Measurements from ENCODE around the gene FGD4. TPM values are rescaled to one million over a fixed set of nuclear protein-coding genes. Genes with fewer than 3 reads are reported as not detected.
"Not testable (repeated sequence)": the region's sequence is repeated elsewhere in the genome, so short reads cannot be mapped to it uniquely, and the experiment has no call there.

Gene FGD4
- total RNA-seq, 6 donors from 2014 or later = 44.0 to 78.6 (median 55.5) TPM

GRCh38 chr12:32508626-32509025, 109.3 kb downstream of the FGD4 start:
- ATAC-seq (ENCODE audit: low FRiP score in 2 of 2) (no peak), DNase-seq (no peak)
- H3K27ac ChIP-seq = no peak overlapping the region
- TF ChIP-seq EP300 (IDR thresholded peaks at IDR 0.05) = no peak
- TF ChIP-seq POLR2AphosphoS5 (IDR thresholded peaks at IDR 0.05) = no peak
- TF ChIP-seq CTCF (IDR thresholded peaks at IDR 0.05) = no peak
- TF ChIP-seq POLR2A (IDR thresholded peaks at IDR 0.05) = no peak
- H3K4me1 ChIP-seq = peaks cover 16 to 31% (median 22%) of the 10 kb centered on the region in 4 donors
- H3K9me3 ChIP-seq = no peaks in the 10 kb centered on the region
- no peak overlapping the region for H3K4me3 ChIP-seq
- H3K36me3 ChIP-seq = no peaks in the 10 kb centered on the region
- 86 to 92% methylated on average over 3 of the region's 3 CpGs for WGBS, 2 donors
- H3K27me3 ChIP-seq = no peaks in the 10 kb centered on the region

- no peaks in the 10 kb centered on the region for H3K9me3 ChIP-seq
- TF ChIP-seq POLR2A (IDR thresholded peaks at IDR 0.05) (no peak), EP300 (IDR thresholded peaks at IDR 0.05) (no peak), POLR2AphosphoS5 (IDR thresholded peaks at IDR 0.05) (no peak), CTCF (IDR thresholded peaks at IDR 0.05) (no peak)
- no peak for DNase-seq
- WGBS, 2 donors = 66 to 87% methylated on average over 2 of the region's 2 CpGs
- H3K27me3 ChIP-seq = no peaks in the 10 kb centered on the region
- no peak for ATAC-seq (ENCODE audit: low FRiP score in 2 of 2)
- H3K4me3 ChIP-seq = no peak overlapping the region
- H3K4me1 ChIP-seq = peaks cover 9 to 25% (median 20%) of the 10 kb centered on the region in 4 donors
- no peaks in the 10 kb centered on the region for H3K36me3 ChIP-seq
- H3K27ac ChIP-seq = no peak overlapping the region
Measured at GRCh38 chr12:32509328-32510091, 110.2 kb downstream of the FGD4 start.

- H3K36me3 ChIP-seq; H3K9me3 ChIP-seq; H3K27me3 ChIP-seq; H3K4me3 ChIP-seq; ATAC-seq (ENCODE audit: low FRiP score in 2 of 2); H3K27ac ChIP-seq; DNase-seq: not testable (repeated sequence)
- H3K4me1 ChIP-seq = peaks cover 7 to 24% (median 17%) of the 10 kb centered on the region in 4 donors
- WGBS, 2 donors = 89 to 95% methylated on average over 7 of the region's 7 CpGs
Measured at GRCh38 chr12:32511976-32512375, 112.6 kb downstream of the FGD4 start.

DNA sequence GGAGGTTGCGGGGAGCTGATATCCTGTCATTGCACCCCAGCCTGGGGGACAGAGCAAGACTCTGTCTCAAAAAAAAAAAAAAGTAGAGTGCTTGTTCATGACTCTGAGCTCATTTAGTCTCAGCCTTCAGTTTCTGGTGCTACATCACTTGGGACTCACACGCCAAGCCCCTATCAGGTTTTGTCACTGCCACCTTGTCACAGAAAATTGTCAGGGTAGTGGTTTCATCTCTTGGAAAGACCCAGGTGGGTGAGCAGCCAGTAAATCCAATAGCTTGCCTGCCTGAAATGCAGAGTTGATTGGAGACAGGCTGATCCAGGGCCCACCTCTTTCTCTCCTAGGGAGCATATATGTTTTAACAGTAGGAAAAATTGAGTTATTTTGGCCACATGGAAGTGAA, 113.0 kb downstream of the FGD4 start:
- TF ChIP-seq EP300 (IDR thresholded peaks at IDR 0.05) (no peak), CTCF (IDR thresholded peaks at IDR 0.05) (no peak), POLR2AphosphoS5 (IDR thresholded peaks at IDR 0.05) (no peak), POLR2A (IDR thresholded peaks at IDR 0.05) (no peak)
- ATAC-seq (ENCODE audit: low FRiP score in 2 of 2) (no peak), DNase-seq (no peak)
- Histone ChIP-seq H3K4me1 (peaks cover 7 to 23% (median 17%) of the 10 kb centered on the region in 4 donors), H3K27me3 (no peaks in the 10 kb centered on the region), H3K27ac (no peak overlapping the region), H3K9me3 (no peaks in the 10 kb centered on the region), H3K4me3 (no peak overlapping the region), H3K36me3 (no peaks in the 10 kb centered on the region)
- WGBS, 2 donors = 87 to 94% methylated on average over 2 of the region's 2 CpGs

- Histone ChIP-seq H3K4me3 (no peak overlapping the region), H3K4me1 (peaks cover 7 to 18% (median 16%) of the 10 kb centered on the region in 4 donors), H3K36me3 (no peaks in the 10 kb centered on the region), H3K9me3 (no peaks in the 10 kb centered on the region), H3K27ac (no peak overlapping the region), H3K27me3 (no peaks in the 10 kb centered on the region)
- TF ChIP-seq EP300 (IDR thresholded peaks at IDR 0.05) (no peak), POLR2AphosphoS5 (IDR thresholded peaks at IDR 0.05) (no peak), POLR2A (IDR thresholded peaks at IDR 0.05) (no peak)
- DNase-seq (no peak), ATAC-seq (ENCODE audit: low FRiP score in 2 of 2) (no peak)
- 81 to 98% methylated on average over 2 of the region's 2 CpGs for WGBS, 2 donors
Measured at GRCh38 chr12:32512910-32513309, 113.6 kb downstream of the FGD4 start.
